ENCODE data around the gene TAGLN. TPM values are rescaled to one million over a fixed set of nuclear protein-coding genes. Genes with fewer than 3 reads are reported as not detected.
"Not testable (repeated sequence)": the region's sequence is repeated elsewhere in the genome, so short reads cannot be mapped to it uniquely, and the experiment has no call there.

TAGLN gene
- total and polyA plus RNA-seq, 4 donors, result 4,857 to 13,815 (median 11,407) TPM

- peak; percentile 97 for ATAC-seq (ENCODE audit: low FRiP score)
These were observed 20.7 kb upstream of the TAGLN start, which contains the start of gene SIDT2 for GRCh38 chr11:117178210-117179034. SIDT2 (plus strand) TSS chr11:117178743; CDS start chr11:117179264, 521 bp downstream.

GRCh38 chr11:117179048-117179999 is 19.8 kb upstream of the TAGLN start:
- WGBS, 2 donors, result 0% methylated on average over 36 to 39 of the region's 39 CpGs

More at GRCh38 chr11:117178210-117179034, 20.7 kb upstream of the TAGLN start, which contains the start of gene SIDT2:
- Histone ChIP-seq H3K27me3 (ENCODE audit: control insufficient read depth in 1 of 2, insufficient read depth in 2 of 2, low read length in 1 of 2) (no peaks in the 10 kb centered on the region), H3K4me1 (ENCODE audit: control insufficient read depth in 1 of 2, insufficient read depth in 2 of 2, low read length in 2 of 2) (peaks cover 0 to 3% of the 10 kb centered on the region in 2 donors), H3K36me3 (ENCODE audit: control insufficient read depth in 1 of 2, insufficient read depth in 2 of 2, low read length in 1 of 2) (no peaks in the 10 kb centered on the region), H3K9me3 (ENCODE audit: control insufficient read depth, low read length) (no peaks in the 10 kb centered on the region), H3K27ac (ENCODE audit: low read depth in 1 of 2, low read length in 2 of 2) (peak within 1 kb of the TSS; percentile 50 to 84), H3K4me3 (ENCODE audit: low read length in 2 of 2) (peak within 1 kb of the TSS; percentile 74 to 96)
- WGBS, 2 donors, result 0 to 1% methylated on average over 50 to 51 of the region's 51 CpGs
- peak; percentile 97 to 98 for DNase-seq
- intact Hi-C loops (cut with DNase I), result loop anchor here in 1 of 2 donors (2.0 kb wide), 1 partner anchor 34 kb away; the partner anchor contains the start of gene PAFAH1B2

GRCh38 chr11:117180020-117180419 is 19.1 kb upstream of the TAGLN start:
- Histone ChIP-seq H3K27ac (ENCODE audit: low read depth in 1 of 2, low read length in 2 of 2) (peak overlapping the region in 1 of 2 donors; percentile 84), H3K27me3 (ENCODE audit: control insufficient read depth in 1 of 2, insufficient read depth in 2 of 2, low read length in 1 of 2) (no peaks in the 10 kb centered on the region), H3K4me1 (ENCODE audit: control insufficient read depth in 1 of 2, insufficient read depth in 2 of 2, low read length in 2 of 2) (peaks cover 0 to 3% of the 10 kb centered on the region in 2 donors), H3K36me3 (ENCODE audit: control insufficient read depth in 1 of 2, insufficient read depth in 2 of 2, low read length in 1 of 2) (no peaks in the 10 kb centered on the region), H3K4me3 (ENCODE audit: low read length in 2 of 2) (peak overlapping the region; percentile 74 to 96), H3K9me3 (ENCODE audit: control insufficient read depth, low read length) (no peaks in the 10 kb centered on the region)
- ATAC-seq (ENCODE audit: low FRiP score) (no peak), DNase-seq (no peak)
- intact Hi-C loops (cut with DNase I), result loop anchor here (2.0 to 5.0 kb wide), 2 partner anchors 47 to 49 kb away; no protein-coding TSS in a partner anchor
- WGBS, 2 donors, result 5 to 7% methylated on average over 4 of the region's 4 CpGs

More at GRCh38 chr11:117179048-117179999, 19.8 kb upstream of the TAGLN start:
- peak; percentile 72 for ATAC-seq (ENCODE audit: low FRiP score)
- H3K4me3 ChIP-seq (ENCODE audit: low read length in 2 of 2), result peak overlapping the region; percentile 74 to 96
- H3K36me3 ChIP-seq (ENCODE audit: control insufficient read depth in 1 of 2, insufficient read depth in 2 of 2, low read length in 1 of 2), result no peaks in the 10 kb centered on the region
- peak; percentile 68 to 85 for DNase-seq
- H3K27me3 ChIP-seq (ENCODE audit: control insufficient read depth in 1 of 2, insufficient read depth in 2 of 2, low read length in 1 of 2), result no peaks in the 10 kb centered on the region
- H3K4me1 ChIP-seq (ENCODE audit: control insufficient read depth in 1 of 2, insufficient read depth in 2 of 2, low read length in 2 of 2), result peaks cover 0 to 3% of the 10 kb centered on the region in 2 donors
- H3K9me3 ChIP-seq (ENCODE audit: control insufficient read depth, low read length), result no peaks in the 10 kb centered on the region
- peak overlapping the region; percentile 50 to 84 for H3K27ac ChIP-seq (ENCODE audit: low read depth in 1 of 2, low read length in 2 of 2)
- intact Hi-C loops (cut with DNase I), result loop anchor here in 1 of 2 donors (2.0 kb wide), 1 partner anchor 35 kb away; the partner anchor contains the start of gene PAFAH1B2

- intact Hi-C loops (cut with DNase I), result loop anchor here (2.0 to 5.0 kb wide), 2 partner anchors 46 to 48 kb away; no protein-coding TSS in a partner anchor
- 41 to 42% methylated on average over 22 of the region's 22 CpGs for WGBS, 2 donors
- H3K27me3 ChIP-seq (ENCODE audit: control insufficient read depth in 1 of 2, insufficient read depth in 2 of 2, low read length in 1 of 2), result no peaks in the 10 kb centered on the region
- H3K9me3 ChIP-seq (ENCODE audit: control insufficient read depth, low read length), result no peaks in the 10 kb centered on the region
- no peak overlapping the region for H3K4me3 ChIP-seq (ENCODE audit: low read length in 2 of 2)
- peaks cover 0 to 3% of the 10 kb centered on the region in 2 donors for H3K4me1 ChIP-seq (ENCODE audit: control insufficient read depth in 1 of 2, insufficient read depth in 2 of 2, low read length in 2 of 2)
- ATAC-seq (ENCODE audit: low FRiP score) (peak; percentile 48), DNase-seq (peak; percentile 87 to 91)
- H3K36me3 ChIP-seq (ENCODE audit: control insufficient read depth in 1 of 2, insufficient read depth in 2 of 2, low read length in 1 of 2), result no peaks in the 10 kb centered on the region
- H3K27ac ChIP-seq (ENCODE audit: low read depth in 1 of 2, low read length in 2 of 2), result no peak overlapping the region
These were observed 18.2 kb upstream of the TAGLN start for GRCh38 chr11:117180661-117181585.

- Histone ChIP-seq H3K4me3 (ENCODE audit: low read length in 2 of 2) (no peak overlapping the region), H3K4me1 (ENCODE audit: control insufficient read depth in 1 of 2, insufficient read depth in 2 of 2, low read length in 2 of 2) (peaks cover 0 to 3% of the 10 kb centered on the region in 2 donors), H3K27ac (ENCODE audit: low read depth in 1 of 2, low read length in 2 of 2) (no peak overlapping the region), H3K9me3 (ENCODE audit: control insufficient read depth, low read length) (no peaks in the 10 kb centered on the region), H3K36me3 (ENCODE audit: control insufficient read depth in 1 of 2, insufficient read depth in 2 of 2, low read length in 1 of 2) (no peaks in the 10 kb centered on the region), H3K27me3 (ENCODE audit: control insufficient read depth in 1 of 2, insufficient read depth in 2 of 2, low read length in 1 of 2) (no peaks in the 10 kb centered on the region)
- whole genome bisulfite sequencing, 2 donors, result 82 to 84% methylated on average over 21 to 22 of the region's 22 CpGs
- ATAC-seq (ENCODE audit: low FRiP score) (no peak), DNase-seq (peak in 1 of 2 donors; percentile 37)
- intact Hi-C loops (cut with DNase I), result loop anchor here (2.0 to 5.0 kb wide), 2 partner anchors 45 to 47 kb away; no protein-coding TSS in a partner anchor
These were observed 17.3 kb upstream of the TAGLN start for GRCh38 chr11:117181586-117182550.

- 91 to 97% methylated on average over 10 of the region's 10 CpGs for WGBS, 2 donors
- no peak overlapping the region for H3K27ac ChIP-seq (ENCODE audit: low read depth in 1 of 2, low read length in 2 of 2)
- DNase-seq, result peak in 1 of 2 donors; percentile 44
- no peak overlapping the region for H3K4me3 ChIP-seq (ENCODE audit: low read length in 2 of 2)
- intact Hi-C loops (cut with DNase I), result loop anchor here in 1 of 2 donors (5.0 kb wide), 1 partner anchor 45 kb away; no protein-coding TSS in a partner anchor
- H3K4me1 ChIP-seq (ENCODE audit: control insufficient read depth in 1 of 2, insufficient read depth in 2 of 2, low read length in 2 of 2), result peaks cover 0 to 3% of the 10 kb centered on the region in 2 donors
- no peaks in the 10 kb centered on the region for H3K36me3 ChIP-seq (ENCODE audit: control insufficient read depth in 1 of 2, insufficient read depth in 2 of 2, low read length in 1 of 2)
- H3K27me3 ChIP-seq (ENCODE audit: control insufficient read depth in 1 of 2, insufficient read depth in 2 of 2, low read length in 1 of 2), result no peaks in the 10 kb centered on the region
- no peaks in the 10 kb centered on the region for H3K9me3 ChIP-seq (ENCODE audit: control insufficient read depth, low read length)
- no peak for ATAC-seq (ENCODE audit: low FRiP score)
These were observed 16.6 kb upstream of the TAGLN start for GRCh38 chr11:117182551-117182935.

GRCh38 chr11:117183178-117183577 is 16.0 kb upstream of the TAGLN start:
- not testable (repeated sequence) for ATAC-seq (ENCODE audit: low FRiP score)
- intact Hi-C loops (cut with DNase I), result loop anchor here in 1 of 2 donors (5.0 kb wide), 1 partner anchor 44 kb away; no protein-coding TSS in a partner anchor

More at GRCh38 chr11:117183178-117183577, 16.0 kb upstream of the TAGLN start:
- not testable (repeated sequence) for H3K27ac ChIP-seq (ENCODE audit: low read depth in 1 of 2, low read length in 2 of 2); H3K36me3 ChIP-seq (ENCODE audit: control insufficient read depth in 1 of 2, insufficient read depth in 2 of 2, low read length in 1 of 2); H3K4me3 ChIP-seq (ENCODE audit: low read length in 2 of 2); H3K27me3 ChIP-seq (ENCODE audit: control insufficient read depth in 1 of 2, insufficient read depth in 2 of 2, low read length in 1 of 2); H3K4me1 ChIP-seq (ENCODE audit: control insufficient read depth in 1 of 2, insufficient read depth in 2 of 2, low read length in 2 of 2); H3K9me3 ChIP-seq (ENCODE audit: control insufficient read depth, low read length)
- peak in 1 of 2 donors; percentile 16 for DNase-seq
- WGBS, 2 donors, result 94 to 95% methylated on average over 13 of the region's 13 CpGs
